SW480 (cell line): ENCODE data around the gene MBD2.
"Not testable (repeated sequence)": the region's sequence is repeated elsewhere in the genome, so short reads cannot be mapped to it uniquely, and the experiment has no call there.

Experiments used
- DNase-seq: peaks from one replicate; pipeline ENCODE4 v3.0.0-alpha.2; 2016; ENCODE audit warnings: low spot score

MBD2 gene

GRCh38 chr18:54148678-54149077 is 75.8 kb downstream of the MBD2 start:
- no peak for DNase-seq

GRCh38 chr18:54148151-54148550 is 76.3 kb downstream of the MBD2 start:
- DNase-seq: no peak

GRCh38 chr18:54147439-54147838 is 77.0 kb downstream of the MBD2 start:
- DNase-seq: no peak

GRCh38 chr18:54141041-54141608 is 83.3 kb downstream of the MBD2 start:
- no peak for DNase-seq

GRCh38 chr18:54140641-54141040 is 83.8 kb downstream of the MBD2 start:
- DNase-seq: no peak

- no peak for DNase-seq
These were observed 89.3 kb downstream of the MBD2 start for GRCh38 chr18:54135216-54135615.

- no peak for DNase-seq
These were observed 90.4 kb downstream of the MBD2 start for GRCh38 chr18:54134053-54134452.

- no peak for DNase-seq
These were observed 93.8 kb downstream of the MBD2 start for GRCh38 chr18:54130631-54131030.

- no peak for DNase-seq
These were observed 94.3 kb downstream of the MBD2 start for GRCh38 chr18:54130177-54130576.

- DNase-seq: no peak
These were observed 94.9 kb downstream of the MBD2 start for GRCh38 chr18:54129448-54130067.

GRCh38 chr18:54127759-54128378 is 96.6 kb downstream of the MBD2 start:
- DNase-seq: peak; percentile 6

- DNase-seq: no peak
These were observed 99.0 kb downstream of the MBD2 start for GRCh38 chr18:54125429-54125828.

- DNase-seq: not testable (repeated sequence)
These were observed 100.6 kb downstream of the MBD2 start for GRCh38 chr18:54123720-54124440.

- peak; percentile 27 for DNase-seq
These were observed 104.9 kb downstream of the MBD2 start for GRCh38 chr18:54119524-54120019.

GRCh38 chr18:54117853-54118773 is 106.4 kb downstream of the MBD2 start:
- no peak for DNase-seq

GRCh38 chr18:54116541-54117257 is 107.8 kb downstream of the MBD2 start:
- no peak for DNase-seq

GRCh38 chr18:54112356-54112755 is 112.1 kb downstream of the MBD2 start:
- DNase-seq: no peak

- no peak for DNase-seq
These were observed 115.3 kb downstream of the MBD2 start for GRCh38 chr18:54109131-54109683.

GRCh38 chr18:54102123-54102522 is 122.3 kb downstream of the MBD2 start:
- DNase-seq: no peak
